Measurements from ENCODE around the gene RFX4.

The RFX4 gene

GRCh38 chr12:106657488-106657887, 74.7 kb downstream of the RFX4 start:
- Histone ChIP-seq H3K4me1 (ENCODE audit: low read depth, poor library complexity, severe bottlenecking) (no peaks in the 10 kb centered on the region), H3K9ac (no peak overlapping the region), H3K27me3 (ENCODE audit: insufficient read depth, low read depth) (no peaks in the 10 kb centered on the region), H3K36me3 (ENCODE audit: insufficient read depth) (no peaks in the 10 kb centered on the region), H2AFZ (ENCODE audit: low read depth) (no peak overlapping the region), H4K20me1 (ENCODE audit: insufficient read depth) (no peaks in the 10 kb centered on the region), H3K4me2 (no peak overlapping the region), H3K79me2 (ENCODE audit: insufficient read depth, low read depth) (no peaks in the 10 kb centered on the region), H3K27ac (no peak overlapping the region), H3K4me3 (IDR thresholded peaks at IDR 0.05; ENCODE audit: insufficient read depth, low read depth, low read length) (no peak overlapping the region)
- TF ChIP-seq CTCF (conservative IDR thresholded peaks at IDR 0.05; ENCODE audit: low read depth, low read length): no peak

- Histone ChIP-seq H3K9ac (no peak overlapping the region), H3K79me2 (ENCODE audit: insufficient read depth, low read depth) (no peaks in the 10 kb centered on the region), H3K27me3 (ENCODE audit: insufficient read depth, low read depth) (no peaks in the 10 kb centered on the region), H3K4me3 (IDR thresholded peaks at IDR 0.05; ENCODE audit: insufficient read depth, low read depth, low read length) (no peak overlapping the region), H3K4me2 (no peak overlapping the region), H2AFZ (ENCODE audit: low read depth) (no peak overlapping the region), H3K4me1 (ENCODE audit: low read depth, poor library complexity, severe bottlenecking) (no peaks in the 10 kb centered on the region), H3K36me3 (ENCODE audit: insufficient read depth) (no peaks in the 10 kb centered on the region), H3K27ac (no peak overlapping the region), H4K20me1 (ENCODE audit: insufficient read depth) (no peaks in the 10 kb centered on the region)
- TF ChIP-seq CTCF (conservative IDR thresholded peaks at IDR 0.05; ENCODE audit: low read depth, low read length): no peak
These were observed 80.6 kb downstream of the RFX4 start for GRCh38 chr12:106663385-106663784.

- TF ChIP-seq CTCF (conservative IDR thresholded peaks at IDR 0.05; ENCODE audit: low read depth, low read length): no peak
These were observed 86.4 kb downstream of the RFX4 start for GRCh38 chr12:106669216-106669615.

GRCh38 chr12:106670131-106670530, 87.3 kb downstream of the RFX4 start:
- no peaks in the 10 kb centered on the region for H3K79me2 ChIP-seq (ENCODE audit: insufficient read depth, low read depth)
- H3K4me1 ChIP-seq (ENCODE audit: low read depth, poor library complexity, severe bottlenecking): no peaks in the 10 kb centered on the region
- H4K20me1 ChIP-seq (ENCODE audit: insufficient read depth): no peaks in the 10 kb centered on the region
- H3K4me2 ChIP-seq: no peak overlapping the region
- H3K27me3 ChIP-seq (ENCODE audit: insufficient read depth, low read depth): no peaks in the 10 kb centered on the region
- H3K27ac ChIP-seq: no peak overlapping the region
- H2AFZ ChIP-seq (ENCODE audit: low read depth): no peak overlapping the region
- no peak overlapping the region for H3K9ac ChIP-seq
- H3K4me3 ChIP-seq (IDR thresholded peaks at IDR 0.05; ENCODE audit: insufficient read depth, low read depth, low read length): no peak overlapping the region
- no peak for TF ChIP-seq CTCF (conservative IDR thresholded peaks at IDR 0.05; ENCODE audit: low read depth, low read length)
- H3K36me3 ChIP-seq (ENCODE audit: insufficient read depth): no peaks in the 10 kb centered on the region

More at GRCh38 chr12:106669216-106669615, 86.4 kb downstream of the RFX4 start:
- Histone ChIP-seq H3K4me1 (ENCODE audit: low read depth, poor library complexity, severe bottlenecking) (no peaks in the 10 kb centered on the region), H3K36me3 (ENCODE audit: insufficient read depth) (no peaks in the 10 kb centered on the region), H4K20me1 (ENCODE audit: insufficient read depth) (no peaks in the 10 kb centered on the region), H3K27me3 (ENCODE audit: insufficient read depth, low read depth) (no peaks in the 10 kb centered on the region), H3K4me2 (no peak overlapping the region), H3K79me2 (ENCODE audit: insufficient read depth, low read depth) (no peaks in the 10 kb centered on the region), H3K4me3 (IDR thresholded peaks at IDR 0.05; ENCODE audit: insufficient read depth, low read depth, low read length) (no peak overlapping the region), H2AFZ (ENCODE audit: low read depth) (no peak overlapping the region), H3K9ac (no peak overlapping the region), H3K27ac (no peak overlapping the region)

Measured in KMS-11 (cell line).